Measurements from ENCODE around the gene TOMM5.
A peak's percentile ranks its signal among the peaks of the same experiment; 100 is the strongest.

The TOMM5 gene

GRCh38 chr9:37561682-37562081 is 30.7 kb downstream of the TOMM5 start:
- peak in 1 of 4 experiments; percentile 3 for DNase-seq

- no peak for DNase-seq
Observed at GRCh38 chr9:37559855-37560592, 32.4 kb downstream of the TOMM5 start.

- DNase-seq, result no peak
Observed at GRCh38 chr9:37559125-37559524, 33.3 kb downstream of the TOMM5 start.

GRCh38 chr9:37555786-37556185 is 36.6 kb downstream of the TOMM5 start:
- DNase-seq, result no peak

GRCh38 chr9:37554318-37554717 is 38.1 kb downstream of the TOMM5 start:
- no peak for DNase-seq

- DNase-seq, result peak; percentile 9 to 39 (median 24)
Observed at GRCh38 chr9:37551888-37552287, 40.5 kb downstream of the TOMM5 start.

- no peak for DNase-seq
Observed at GRCh38 chr9:37551468-37551867, 40.9 kb downstream of the TOMM5 start.

GRCh38 chr9:37550781-37551180 is 41.6 kb downstream of the TOMM5 start:
- no peak for DNase-seq

- DNase-seq, result peak in 1 of 4 experiments; percentile 2
Observed at GRCh38 chr9:37549527-37549926, 42.9 kb downstream of the TOMM5 start.

- DNase-seq, result no peak
Observed at GRCh38 chr9:37547328-37547878, 45.0 kb downstream of the TOMM5 start.

GRCh38 chr9:37543468-37543867 is 48.9 kb downstream of the TOMM5 start:
- DNase-seq, result no peak

GRCh38 chr9:37542895-37543294 is 49.5 kb downstream of the TOMM5 start:
- DNase-seq, result no peak

- DNase-seq, result no peak
Observed at GRCh38 chr9:37542488-37542887, 49.9 kb downstream of the TOMM5 start.

- DNase-seq, result no peak
Observed at GRCh38 chr9:37541465-37541864, 50.9 kb downstream of the TOMM5 start.

GRCh38 chr9:37540634-37541033 is 51.8 kb downstream of the TOMM5 start:
- no peak for DNase-seq

GRCh38 chr9:37539634-37540033 is 52.8 kb downstream of the TOMM5 start:
- DNase-seq, result no peak
